HEK293 (cell line): ENCODE results near the gene ASB8.

ENCODE experiments used
- REST ChIP-seq: fragments of 450-650 bp; formaldehyde crosslinking; IDR thresholded peaks from 2 replicates; pipeline ENCODE4 v1.5.1; 2016; ENCODE audit warnings: missing biosample characterization, missing genetic modification characterization
- ZBTB11 ChIP-seq: fragments of 450-650 bp; formaldehyde crosslinking; conservative IDR thresholded peaks from 2 replicates; pipeline ENCODE4 v1.5.1; 2016; ENCODE audit warnings: low read depth, missing biosample characterization, missing genetic modification characterization
- ZNF121 ChIP-seq: fragments of 450-650 bp; formaldehyde crosslinking; IDR thresholded peaks from 2 replicates; pipeline ENCODE4 v1.5.1; 2016; ENCODE audit warnings: missing biosample characterization, missing genetic modification characterization
- ZNF19 ChIP-seq: fragments of 450-650 bp; formaldehyde crosslinking; IDR thresholded peaks from 2 replicates; pipeline ENCODE4; 2016; ENCODE audit warnings: missing biosample characterization, missing genetic modification characterization, low read depth
- ZNF76 ChIP-seq: fragments of 450-650 bp; formaldehyde crosslinking; IDR thresholded peaks from 2 replicates; pipeline ENCODE4; 2016; ENCODE audit warnings: low read depth, missing biosample characterization, missing genetic modification characterization, borderline replicate concordance
- ZSCAN18 ChIP-seq: fragments of 450-650 bp; formaldehyde crosslinking; IDR thresholded peaks from 2 replicates; pipeline ENCODE4 v1.5.1; 2016; ENCODE audit warnings: missing biosample characterization, missing genetic modification characterization
- TF ChIP-seq, protein P1 (sequence below): fragments of 450-650 bp; formaldehyde crosslinking; IDR thresholded peaks from 2 replicates; pipeline ENCODE4 v1.5.1; 2016; ENCODE audit warnings: missing biosample characterization, missing genetic modification characterization
- TF ChIP-seq, protein P2 (sequence below): fragments of 450-650 bp; formaldehyde crosslinking; IDR thresholded peaks from 2 replicates; pipeline ENCODE4 v1.5.0; 2017; ENCODE audit warnings: missing biosample characterization, missing genetic modification characterization, borderline replicate concordance
- TF ChIP-seq, protein P3 (sequence below): fragments of 450-650 bp; formaldehyde crosslinking; IDR thresholded peaks from 2 replicates; pipeline ENCODE4 v1.5.1; 2016; ENCODE audit warnings: missing biosample characterization, missing genetic modification characterization

DNA sequence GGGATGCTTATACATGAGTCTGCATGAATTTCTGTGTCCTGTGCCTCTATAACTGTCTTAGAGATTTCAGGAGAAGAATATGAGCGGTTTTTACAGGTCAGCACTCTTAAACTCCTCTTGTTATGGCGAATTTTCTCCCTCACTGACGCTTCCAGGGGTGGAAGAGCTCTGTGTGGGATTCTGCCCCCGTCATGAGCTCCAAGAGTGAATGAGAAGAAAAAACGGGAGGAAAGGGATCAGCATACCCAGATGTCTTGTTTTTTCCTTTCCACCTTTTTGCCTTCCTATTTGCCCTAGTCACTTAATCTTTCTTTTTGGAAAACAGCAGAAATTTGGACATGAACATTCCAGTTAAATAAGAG, 37.5 kb downstream of the ASB8 start:
- TF ChIP-seq, protein P1, sequence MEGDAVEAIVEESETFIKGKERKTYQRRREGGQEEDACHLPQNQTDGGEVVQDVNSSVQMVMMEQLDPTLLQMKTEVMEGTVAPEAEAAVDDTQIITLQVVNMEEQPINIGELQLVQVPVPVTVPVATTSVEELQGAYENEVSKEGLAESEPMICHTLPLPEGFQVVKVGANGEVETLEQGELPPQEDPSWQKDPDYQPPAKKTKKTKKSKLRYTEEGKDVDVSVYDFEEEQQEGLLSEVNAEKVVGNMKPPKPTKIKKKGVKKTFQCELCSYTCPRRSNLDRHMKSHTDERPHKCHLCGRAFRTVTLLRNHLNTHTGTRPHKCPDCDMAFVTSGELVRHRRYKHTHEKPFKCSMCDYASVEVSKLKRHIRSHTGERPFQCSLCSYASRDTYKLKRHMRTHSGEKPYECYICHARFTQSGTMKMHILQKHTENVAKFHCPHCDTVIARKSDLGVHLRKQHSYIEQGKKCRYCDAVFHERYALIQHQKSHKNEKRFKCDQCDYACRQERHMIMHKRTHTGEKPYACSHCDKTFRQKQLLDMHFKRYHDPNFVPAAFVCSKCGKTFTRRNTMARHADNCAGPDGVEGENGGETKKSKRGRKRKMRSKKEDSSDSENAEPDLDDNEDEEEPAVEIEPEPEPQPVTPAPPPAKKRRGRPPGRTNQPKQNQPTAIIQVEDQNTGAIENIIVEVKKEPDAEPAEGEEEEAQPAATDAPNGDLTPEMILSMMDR (tag by site-specific recombination), result no peak
- TF ChIP-seq ZNF76 (tag by site-specific recombination), result no peak
- no peak for TF ChIP-seq ZSCAN18 (tag by site-specific recombination)
- TF ChIP-seq ZNF121 (tag by site-specific recombination), result no peak
- TF ChIP-seq, protein P2, sequence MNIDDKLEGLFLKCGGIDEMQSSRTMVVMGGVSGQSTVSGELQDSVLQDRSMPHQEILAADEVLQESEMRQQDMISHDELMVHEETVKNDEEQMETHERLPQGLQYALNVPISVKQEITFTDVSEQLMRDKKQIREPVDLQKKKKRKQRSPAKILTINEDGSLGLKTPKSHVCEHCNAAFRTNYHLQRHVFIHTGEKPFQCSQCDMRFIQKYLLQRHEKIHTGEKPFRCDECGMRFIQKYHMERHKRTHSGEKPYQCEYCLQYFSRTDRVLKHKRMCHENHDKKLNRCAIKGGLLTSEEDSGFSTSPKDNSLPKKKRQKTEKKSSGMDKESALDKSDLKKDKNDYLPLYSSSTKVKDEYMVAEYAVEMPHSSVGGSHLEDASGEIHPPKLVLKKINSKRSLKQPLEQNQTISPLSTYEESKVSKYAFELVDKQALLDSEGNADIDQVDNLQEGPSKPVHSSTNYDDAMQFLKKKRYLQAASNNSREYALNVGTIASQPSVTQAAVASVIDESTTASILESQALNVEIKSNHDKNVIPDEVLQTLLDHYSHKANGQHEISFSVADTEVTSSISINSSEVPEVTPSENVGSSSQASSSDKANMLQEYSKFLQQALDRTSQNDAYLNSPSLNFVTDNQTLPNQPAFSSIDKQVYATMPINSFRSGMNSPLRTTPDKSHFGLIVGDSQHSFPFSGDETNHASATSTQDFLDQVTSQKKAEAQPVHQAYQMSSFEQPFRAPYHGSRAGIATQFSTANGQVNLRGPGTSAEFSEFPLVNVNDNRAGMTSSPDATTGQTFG (tag by site-specific recombination), result no peak
- TF ChIP-seq, protein P3, sequence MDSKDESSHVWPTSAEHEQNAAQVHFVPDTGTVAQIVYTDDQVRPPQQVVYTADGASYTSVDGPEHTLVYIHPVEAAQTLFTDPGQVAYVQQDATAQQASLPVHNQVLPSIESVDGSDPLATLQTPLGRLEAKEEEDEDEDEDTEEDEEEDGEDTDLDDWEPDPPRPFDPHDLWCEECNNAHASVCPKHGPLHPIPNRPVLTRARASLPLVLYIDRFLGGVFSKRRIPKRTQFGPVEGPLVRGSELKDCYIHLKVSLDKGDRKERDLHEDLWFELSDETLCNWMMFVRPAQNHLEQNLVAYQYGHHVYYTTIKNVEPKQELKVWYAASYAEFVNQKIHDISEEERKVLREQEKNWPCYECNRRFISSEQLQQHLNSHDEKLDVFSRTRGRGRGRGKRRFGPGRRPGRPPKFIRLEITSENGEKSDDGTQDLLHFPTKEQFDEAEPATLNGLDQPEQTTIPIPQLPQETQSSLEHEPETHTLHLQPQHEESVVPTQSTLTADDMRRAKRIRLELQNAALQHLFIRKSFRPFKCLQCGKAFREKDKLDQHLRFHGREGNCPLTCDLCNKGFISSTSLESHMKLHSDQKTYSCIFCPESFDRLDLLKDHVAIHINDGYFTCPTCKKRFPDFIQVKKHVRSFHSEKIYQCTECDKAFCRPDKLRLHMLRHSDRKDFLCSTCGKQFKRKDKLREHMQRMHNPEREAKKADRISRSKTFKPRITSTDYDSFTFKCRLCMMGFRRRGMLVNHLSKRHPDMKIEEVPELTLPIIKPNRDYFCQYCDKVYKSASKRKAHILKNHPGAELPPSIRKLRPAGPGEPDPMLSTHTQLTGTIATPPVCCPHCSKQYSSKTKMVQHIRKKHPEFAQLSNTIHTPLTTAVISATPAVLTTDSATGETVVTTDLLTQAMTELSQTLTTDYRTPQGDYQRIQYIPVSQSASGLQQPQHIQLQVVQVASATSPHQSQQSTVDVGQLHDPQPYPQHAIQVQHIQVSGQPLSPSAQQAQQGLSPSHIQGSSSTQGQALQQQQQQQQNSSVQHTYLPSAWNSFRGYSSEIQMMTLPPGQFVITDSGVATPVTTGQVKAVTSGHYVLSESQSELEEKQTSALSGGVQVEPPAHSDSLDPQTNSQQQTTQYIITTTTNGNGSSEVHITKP (tag by site-specific recombination), result no peak
- TF ChIP-seq ZBTB11 (tag by site-specific recombination), result no peak
- no peak for TF ChIP-seq REST (tag by site-specific recombination)
- no peak for TF ChIP-seq ZNF19 (tag by site-specific recombination)
